Suprapubic skin (tissue), 4 donors: Measurements from ENCODE around the gene ASCC1.

Experiments used
- EP300 ChIP-seq: sonication (generic); formaldehyde crosslinking; IDR thresholded peaks from one replicate; pipeline ENCODE4 v1.6.1; 2017; ENCODE audit warnings: antibody characterized with exemption
- POLR2AphosphoS5 ChIP-seq, 3 donors: sonication (generic); formaldehyde crosslinking; IDR thresholded peaks; one replicate each; pipeline ENCODE4 v1.6.1; 2017; ENCODE audit warnings: antibody characterized with exemption in 3 of 3
- TF ChIP-seq, protein P1 (sequence below), 2 donors: fragments of 200-600 bp in 1 of 2; fragments of 450-650 bp in 1 of 2; sonication (generic) in 1 of 2; IDR thresholded peaks; one replicate each; pipeline ENCODE4 v1.5.1; 2016 to 2019; ENCODE audit warnings: antibody characterized with exemption in 2 of 2, mild to moderate bottlenecking in 1 of 2, moderate library complexity in 1 of 2

DNA sequence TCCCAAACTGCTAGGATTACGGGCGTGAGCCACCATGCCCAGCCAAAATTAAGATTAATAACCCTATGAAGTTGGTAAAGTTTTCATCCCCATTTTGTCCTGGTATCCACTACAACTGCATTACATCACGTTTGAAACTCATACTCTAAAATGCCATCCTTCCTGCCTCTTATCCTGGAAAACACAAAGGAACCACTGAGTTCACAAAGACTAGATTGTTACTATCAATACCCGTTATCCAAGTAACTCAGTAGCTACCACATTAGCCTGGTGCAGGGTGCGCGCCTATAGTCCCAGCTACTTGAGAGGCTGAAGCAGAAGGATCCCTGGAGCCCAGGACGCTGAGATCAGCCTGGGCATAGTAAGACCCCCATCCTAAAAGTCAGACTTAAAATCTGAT is 63.8 kb downstream of the ASCC1 start:
- TF ChIP-seq POLR2AphosphoS5 (IDR thresholded peaks at IDR 0.05) (no peak), EP300 (no peak)
- TF ChIP-seq, protein P1, sequence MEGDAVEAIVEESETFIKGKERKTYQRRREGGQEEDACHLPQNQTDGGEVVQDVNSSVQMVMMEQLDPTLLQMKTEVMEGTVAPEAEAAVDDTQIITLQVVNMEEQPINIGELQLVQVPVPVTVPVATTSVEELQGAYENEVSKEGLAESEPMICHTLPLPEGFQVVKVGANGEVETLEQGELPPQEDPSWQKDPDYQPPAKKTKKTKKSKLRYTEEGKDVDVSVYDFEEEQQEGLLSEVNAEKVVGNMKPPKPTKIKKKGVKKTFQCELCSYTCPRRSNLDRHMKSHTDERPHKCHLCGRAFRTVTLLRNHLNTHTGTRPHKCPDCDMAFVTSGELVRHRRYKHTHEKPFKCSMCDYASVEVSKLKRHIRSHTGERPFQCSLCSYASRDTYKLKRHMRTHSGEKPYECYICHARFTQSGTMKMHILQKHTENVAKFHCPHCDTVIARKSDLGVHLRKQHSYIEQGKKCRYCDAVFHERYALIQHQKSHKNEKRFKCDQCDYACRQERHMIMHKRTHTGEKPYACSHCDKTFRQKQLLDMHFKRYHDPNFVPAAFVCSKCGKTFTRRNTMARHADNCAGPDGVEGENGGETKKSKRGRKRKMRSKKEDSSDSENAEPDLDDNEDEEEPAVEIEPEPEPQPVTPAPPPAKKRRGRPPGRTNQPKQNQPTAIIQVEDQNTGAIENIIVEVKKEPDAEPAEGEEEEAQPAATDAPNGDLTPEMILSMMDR (IDR thresholded peaks at IDR 0.05) = no peak
